Measurements from ENCODE around the gene TRMU. TPM values are rescaled to one million over a fixed set of nuclear protein-coding genes. Genes with fewer than 3 reads are reported as not detected.

The TRMU gene
- total and polyA plus RNA-seq, 2 of the 8 experiments (the other 6 are each of a cell fraction or from before 2014, with no cell fraction given): 43.4 to 70.6 TPM

- Histone ChIP-seq H3K4me3 (ENCODE audit: extremely low read depth in 1 of 4, insufficient read depth in 2 of 4, low read depth in 3 of 4, low read length in 4 of 4) (no peak overlapping the region), H2BK120ac (replicated peaks; ENCODE audit: low read depth, low read length) (no peak overlapping the region), H3K14ac (ENCODE audit: insufficient read length) (no peak overlapping the region), H2BK12ac (ENCODE audit: low read depth, low read length) (no peak overlapping the region), H3K18ac (ENCODE audit: extremely low read depth, low read length) (no peak overlapping the region), H4K91ac (replicated peaks; ENCODE audit: insufficient read length, low read length) (no peak overlapping the region), H2BK20ac (ENCODE audit: low read length) (no peak overlapping the region), H2BK5ac (ENCODE audit: low read depth, low read length) (no peak overlapping the region), H3K27ac (ENCODE audit: low read depth, low read length) (no peak overlapping the region), H3K79me2 (ENCODE audit: control insufficient read depth in 1 of 2, insufficient read depth in 2 of 2, low read length in 2 of 2) (no peaks in the 10 kb centered on the region), H3K4me2 (ENCODE audit: insufficient read depth in 1 of 2, low read depth in 2 of 2, low read length in 2 of 2) (no peak overlapping the region), H4K8ac (ENCODE audit: extremely low read depth, insufficient read depth, low read length) (no peak overlapping the region), H2BK15ac (ENCODE audit: low read length) (no peak overlapping the region), H3K56ac (replicated peaks; ENCODE audit: insufficient read length, low read depth, low read length) (no peak overlapping the region), H2AK5ac (ENCODE audit: low read depth, low read length) (no peak overlapping the region), H3K36me3 (ENCODE audit: control insufficient read depth in 2 of 4, insufficient read depth in 4 of 4, low read length in 3 of 4) (peaks cover 0 to 5% (median 2%) of the 10 kb centered on the region in 4 experiments; a peak in 3 of 8 replicates), H4K5ac (ENCODE audit: insufficient read length, low read depth, low read length) (no peak overlapping the region), H3K79me1 (ENCODE audit: low read depth, low read length) (no peaks in the 10 kb centered on the region), H3K27me3 (replicated peaks in 1 of 4; ENCODE audit: control insufficient read depth in 3 of 4, extremely low read depth in 1 of 4, insufficient read depth in 3 of 4, low read length in 3 of 4) (no peaks in the 10 kb centered on the region), H3K23me2 (ENCODE audit: low read depth, low read length) (no peaks in the 10 kb centered on the region), H3K4ac (replicated peaks; ENCODE audit: insufficient read length, low read depth, low read length) (no peak overlapping the region), H3K9me3 (ENCODE audit: insufficient read depth in 2 of 2, low read depth in 1 of 2, low read length in 1 of 2) (no peaks in the 10 kb centered on the region; a peak in 1 of 4 replicates), H3K9ac (replicated peaks in 1 of 4; ENCODE audit: extremely low read depth in 1 of 4, low read depth in 3 of 4, low read length in 3 of 4) (no peak overlapping the region), H3K23ac (ENCODE audit: insufficient read length) (no peak overlapping the region), H3K4me1 (replicated peaks in 1 of 4; ENCODE audit: control insufficient read depth in 3 of 4, insufficient read depth in 4 of 4, low read length in 3 of 4) (peaks cover 0 to 2% (median 0%) of the 10 kb centered on the region in 4 experiments; a peak in 2 of 7 replicates), H2AFZ (ENCODE audit: low read length) (no peak overlapping the region), H4K20me1 (replicated peaks in 1 of 2; ENCODE audit: control insufficient read depth in 1 of 2, insufficient read depth in 2 of 2, low read length in 2 of 2) (peaks cover 0 to 3% of the 10 kb centered on the region in 2 experiments)
- no peak for FAIRE-seq
- ChIA-PET POLR2A (ENCODE audit: partially characterized antibody) (interaction anchor here (1.3 to 1.4 kb wide), 2 partner anchors 11 to 22 kb away, joined by 4 read pairs; no protein-coding TSS in a partner anchor), CTCF (ENCODE audit: partially characterized antibody) (no interaction called here)
- WGBS, 2 experiments (ENCODE audit: extremely low coverage in 1 of 2, insufficient coverage in 1 of 2, insufficient read length in 1 of 2, insufficient replicate concordance in 2 of 2, low coverage in 1 of 2, low lambda C conversion rate in 2 of 2, missing lambda C conversion rate in 1 of 2): 89% methylated on average over 11 of the region's 11 CpGs; no CpG with 5 or more reads in 1 of the 2 experiments
- no peak for DNase-seq (ENCODE audit: low read depth in 1 of 2, low spot score in 2 of 2)
- TF ChIP-seq POLR2A (IDR thresholded peaks at IDR 0.05; ENCODE audit: control extremely low read depth in 1 of 2, low read depth in 2 of 2, low read length in 2 of 2) (no peak), TEAD4 (IDR thresholded peaks at IDR 0.05; ENCODE audit: low read depth, low read length) (no peak), GTF2F1 (IDR thresholded peaks at IDR 0.05; ENCODE audit: borderline replicate concordance, low read depth, low read length) (no peak), CBX5 (IDR thresholded peaks at IDR 0.05; ENCODE audit: low read depth, low read length) (no peak), SP4 (IDR thresholded peaks at IDR 0.05; ENCODE audit: low read length) (no peak), TCF12 (IDR thresholded peaks at IDR 0.05; ENCODE audit: low read depth, low read length) (no peak), HDAC6 (IDR thresholded peaks at IDR 0.05; ENCODE audit: low read depth, low read length) (no peak), RBBP5 (IDR thresholded peaks at IDR 0.05; ENCODE audit: borderline replicate concordance, low read depth, low read length) (no peak), CBX8 (IDR thresholded peaks at IDR 0.05; ENCODE audit: borderline replicate concordance, low read depth, low read length) (no peak), GABPA (IDR thresholded peaks at IDR 0.05; ENCODE audit: borderline replicate concordance, insufficient read depth, low read length) (no peak), SIN3A (conservative IDR thresholded peaks at IDR 0.05 in 1 of 2, IDR thresholded peaks at IDR 0.05 in 1 of 2; ENCODE audit: low read depth in 1 of 2, low read length in 2 of 2) (no peak), RAD21 (IDR thresholded peaks at IDR 0.05 in 1 of 2, conservative IDR thresholded peaks at IDR 0.05 in 1 of 2; ENCODE audit: low read depth in 2 of 2, low read length in 2 of 2) (no peak), ASH2L (IDR thresholded peaks at IDR 0.05; ENCODE audit: low read length) (no peak)
These were observed 26.3 kb downstream of the TRMU start for GRCh38 chr22:46361826-46362202.
